Measurements from ENCODE around the gene H2BK1. TPM values are rescaled to one million over a fixed set of nuclear protein-coding genes. Genes with fewer than 3 reads are reported as not detected.

Gene H2BK1
- total RNA-seq, 1 experiment from 2014 or later: 0.87 TPM

- ATAC-seq (no peak), DNase-seq (ENCODE audit: low spot score) (no peak)
- Mint-ChIP-seq H3K4me1 (peaks cover 12% of the 10 kb centered on the region), H3K9me3 (peaks cover 8% of the 10 kb centered on the region), H3K36me3 (no peaks in the 10 kb centered on the region), H3K27ac (no peak overlapping the region), H3K4me3 (no peak overlapping the region), H3K27me3 (ENCODE audit: low read depth) (peaks cover 65% of the 10 kb centered on the region)
- TF ChIP-seq E2F4 (CRISPR knock-in tag; IDR thresholded peaks at IDR 0.05; ENCODE audit: borderline replicate concordance, low read depth) (no peak), NFYB (CRISPR knock-in tag; conservative IDR thresholded peaks at IDR 0.05; ENCODE audit: low read depth) (no peak), ZNF281 (CRISPR knock-in tag; IDR thresholded peaks at IDR 0.05) (no peak), NFE2L1 (CRISPR knock-in tag; IDR thresholded peaks at IDR 0.05) (no peak), PRRX2 (CRISPR knock-in tag; IDR thresholded peaks at IDR 0.05) (no peak), CREM (CRISPR knock-in tag; IDR thresholded peaks at IDR 0.05) (no peak), E2F5 (CRISPR knock-in tag; IDR thresholded peaks at IDR 0.05) (no peak), ZNF219 (CRISPR knock-in tag; IDR thresholded peaks at IDR 0.05; ENCODE audit: borderline replicate concordance) (no peak), MYBL2 (CRISPR knock-in tag; IDR thresholded peaks at IDR 0.05) (no peak)
- POLR2A ChIA-PET: no interaction called here
- CTCF ChIA-PET: interaction anchor here (0.6 to 4.2 kb wide), 12 partner anchors 9 to 213 kb away, joined by 3 to 52 read pairs (median 6); partner anchors contain the start of genes GBX1 and H2BK1
These were observed 33.9 kb downstream of the H2BK1 start for GRCh38 chr7:151176401-151176800.

GRCh38 chr7:151175793-151176311 lies 34.4 kb downstream of the H2BK1 start:
- ATAC-seq: peak; percentile 40
- H3K27me3 Mint-ChIP-seq (ENCODE audit: low read depth): peaks cover 70% of the 10 kb centered on the region
- TF ChIP-seq FOXP1 (CRISPR knock-in tag; IDR thresholded peaks at IDR 0.05; ENCODE audit: borderline replicate concordance) (0 out of 2 replicates have a peak, but pooled peaks have one; percentile 9), ZNF281 (CRISPR knock-in tag; IDR thresholded peaks at IDR 0.05) (no peak), MYBL2 (CRISPR knock-in tag; IDR thresholded peaks at IDR 0.05) (no peak), ZMAT4 (CRISPR knock-in tag; IDR thresholded peaks at IDR 0.05) (no peak), EMX1 (CRISPR knock-in tag; IDR thresholded peaks at IDR 0.05) (no peak), CTCF (IDR thresholded peaks at IDR 0.05) (peak; percentile 36; the same call in 1 of the 2 replicates), PRDM15 (CRISPR knock-in tag; IDR thresholded peaks at IDR 0.05) (no peak)

More at GRCh38 chr7:151175793-151176311, 34.4 kb downstream of the H2BK1 start:
- no peaks in the 10 kb centered on the region for H3K36me3 Mint-ChIP-seq
- H3K27ac Mint-ChIP-seq: no peak overlapping the region
- DNase-seq (ENCODE audit: low spot score): peak; percentile 59
- peaks cover 8% of the 10 kb centered on the region for H3K9me3 Mint-ChIP-seq
- ChIA-PET POLR2A (no interaction called here), CTCF (interaction anchor here (0.7 to 4.2 kb wide), 17 partner anchors 8 to 213 kb away, joined by 3 to 52 read pairs (median 3); partner anchors contain the start of genes ABCF2, GBX1 and H2BK1)
- H3K4me1 Mint-ChIP-seq: peaks cover 12% of the 10 kb centered on the region
- H3K4me3 Mint-ChIP-seq: peak overlapping the region; percentile 47

All from WTC11 (cell line).